BLaER1 treated with 17β-estradiol and CSF1 and Interleukin-3, amounts not matched to agents 10 nM and 100 nM (cell line): ENCODE measurements around the gene RPL27.
"Not testable (repeated sequence)": the region's sequence is repeated elsewhere in the genome, so short reads cannot be mapped to it uniquely, and the experiment has no call there.

ENCODE experiments used
- H3K27ac ChIP-seq, 11 experiments: shearing (Covaris generic); formaldehyde crosslinking; 2 replicates each; pipeline ENCODE4 v1.8.1; 2022
- H3K27me3 ChIP-seq, 11 experiments: shearing (Covaris generic); formaldehyde crosslinking; 2 replicates each; pipeline ENCODE4 v1.8.1; 2022
- H3K36me3 ChIP-seq, 11 experiments: shearing (Covaris generic); formaldehyde crosslinking; 2 replicates each; pipeline ENCODE4 v1.8.1; 2022
- H3K4me1 ChIP-seq, 10 experiments: shearing (Covaris generic); formaldehyde crosslinking; 2 replicates each; pipeline ENCODE4 v1.8.1; 2022
- H3K4me2 ChIP-seq, 11 experiments: shearing (Covaris generic); formaldehyde crosslinking; 2 replicates each; pipeline ENCODE4 v1.8.1; 2022
- H3K4me3 ChIP-seq, 10 experiments: shearing (Covaris generic); formaldehyde crosslinking; 2 replicates each; pipeline ENCODE4 v1.8.1; 2022
- H3K9ac ChIP-seq, 11 experiments: shearing (Covaris generic); formaldehyde crosslinking; 2 replicates each; pipeline ENCODE4 v1.8.1; 2022
- H3K9me3 ChIP-seq, 11 experiments: shearing (Covaris generic); formaldehyde crosslinking; replicated peaks in 1 of 11; 2 replicates each; pipeline ENCODE4 v1.8.1; 2022
- H4K20me1 ChIP-seq, 11 experiments: shearing (Covaris generic); formaldehyde crosslinking; 2 replicates each; pipeline ENCODE4 v1.8.1; 2022
- Cebpa-rat ChIP-seq, 11 experiments: shearing (Covaris generic); IDR thresholded peaks; 2 replicates each; pipeline ENCODE4 v1.8.1; 2022

The RPL27 gene

DNA sequence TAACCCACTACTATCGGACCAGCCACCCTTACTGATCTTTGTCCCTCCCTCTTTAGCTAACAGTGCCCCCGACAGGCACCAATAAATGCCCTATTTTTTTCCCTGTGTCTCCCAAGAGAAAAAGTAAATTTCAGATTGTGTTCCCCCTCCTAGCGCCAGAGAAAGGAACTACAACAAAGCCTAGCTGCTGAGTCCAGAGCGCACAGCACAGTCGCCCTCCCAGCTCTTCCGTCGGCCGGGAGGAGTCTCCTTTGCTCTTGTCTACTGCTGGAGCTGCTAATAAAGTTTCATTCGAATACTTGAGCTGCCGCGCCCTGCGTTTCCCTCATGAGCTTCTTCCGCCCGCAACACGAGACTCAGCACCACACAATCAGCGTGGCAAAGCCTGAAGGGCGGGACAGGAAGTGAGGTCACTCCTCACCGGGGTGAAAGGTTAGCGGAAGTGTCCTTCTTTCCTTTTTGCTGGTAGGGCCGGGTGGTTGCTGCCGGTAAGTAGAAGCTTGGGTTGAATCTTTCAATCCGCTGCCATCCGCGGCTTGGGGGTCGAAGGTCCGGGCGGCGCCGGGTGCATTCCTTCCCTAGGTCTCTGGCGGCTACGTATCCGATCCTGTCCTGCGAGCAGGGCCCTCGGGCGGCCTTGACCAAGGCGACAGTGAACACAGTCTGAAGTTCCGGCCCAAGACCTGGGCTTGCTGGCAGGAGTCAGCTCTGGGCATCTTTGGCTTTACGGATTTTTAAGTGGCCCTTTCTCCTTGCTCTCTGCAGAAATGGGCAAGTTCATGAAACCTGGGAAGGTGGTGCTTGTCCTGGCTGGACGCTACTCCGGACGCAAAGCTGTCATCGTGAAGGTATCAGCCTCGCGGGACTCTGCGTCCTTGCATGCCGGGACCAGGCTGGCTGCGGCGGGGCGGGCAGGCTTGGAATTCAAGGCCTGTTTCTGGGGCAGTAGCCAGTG lies at the start of gene RPL27:
Gene RPL27, plus strand, starts transcription at position 436 of the 955 bp plus-strand sequence. Its CDS starts 332 bp downstream, at position 768.
- H3K27ac ChIP-seq = peak within 1 kb of the TSS; percentile 89 to 97 (median 92)

DNA sequence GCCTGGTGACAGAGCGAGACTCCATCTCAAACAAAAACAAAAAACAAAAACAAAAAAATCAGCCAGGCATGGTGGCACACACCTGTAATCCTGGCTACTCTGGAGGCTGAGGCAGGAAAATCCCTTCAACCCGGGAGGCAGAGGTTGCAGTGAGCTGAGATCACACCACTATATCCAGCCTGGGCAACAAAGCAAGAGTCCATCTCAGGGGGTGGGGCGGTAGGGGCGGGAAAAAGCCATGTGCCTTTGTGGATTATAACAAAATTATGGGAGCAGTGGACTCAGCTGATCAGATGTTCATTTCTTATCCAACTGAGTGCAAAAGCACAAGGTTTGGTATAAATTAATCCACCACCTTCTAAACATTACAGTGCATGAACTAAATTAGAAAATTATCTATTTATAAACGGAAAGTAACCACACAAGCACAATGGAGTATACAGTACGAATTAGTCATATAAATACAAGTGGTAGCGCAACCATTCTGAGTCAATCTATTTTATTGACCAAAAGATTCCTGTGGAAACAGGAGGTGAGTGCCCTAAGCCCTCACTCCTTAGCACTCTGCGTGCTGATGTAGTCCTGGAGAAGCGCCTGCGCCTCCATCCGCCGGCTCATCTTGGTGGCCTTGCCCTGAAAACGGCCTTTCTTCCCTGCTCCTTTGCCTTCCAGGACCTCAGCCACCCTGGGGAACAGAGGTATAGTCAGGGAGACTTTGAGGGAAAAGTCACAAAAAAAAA lies 48.0 kb upstream of the RPL27 start:
- Histone ChIP-seq H4K20me1 (peaks cover 0 to 8% (median 0%) of the 10 kb centered on the region in 11 experiments; a peak in 3 of 22 replicates), H3K36me3 (peaks cover 71 to 86% (median 76%) of the 10 kb centered on the region in 11 experiments), H3K9me3 (no peaks in the 10 kb centered on the region), H3K27me3 (no peaks in the 10 kb centered on the region), H3K4me3 (no peak overlapping the region), H3K9ac (no peak overlapping the region), H3K27ac (no peak overlapping the region), H3K4me1 (no peaks in the 10 kb centered on the region), H3K4me2 (no peak overlapping the region)
- TF ChIP-seq Cebpa-rat (IDR thresholded peaks at IDR 0.05) = no peak

More for the DNA sequence above, at the start of gene RPL27:
- Histone ChIP-seq H3K4me2 (peak within 1 kb of the TSS; percentile 88 to 100 (median 96)), H4K20me1 (peaks cover 37 to 49% (median 45%) of the 10 kb centered on the region in 11 experiments; a peak in 21 of 22 replicates), H3K9ac (peak within 1 kb of the TSS; percentile 91 to 98 (median 95)), H3K27me3 (no peaks in the 10 kb centered on the region), H3K36me3 (peaks cover 57 to 68% (median 62%) of the 10 kb centered on the region in 11 experiments), H3K4me1 (peaks cover 24 to 46% (median 36%) of the 10 kb centered on the region in 10 experiments), H3K4me3 (peak within 1 kb of the TSS; percentile 76 to 92 (median 84)), H3K9me3 (no peaks in the 10 kb centered on the region)
- TF ChIP-seq Cebpa-rat (IDR thresholded peaks at IDR 0.05) = no peak

DNA sequence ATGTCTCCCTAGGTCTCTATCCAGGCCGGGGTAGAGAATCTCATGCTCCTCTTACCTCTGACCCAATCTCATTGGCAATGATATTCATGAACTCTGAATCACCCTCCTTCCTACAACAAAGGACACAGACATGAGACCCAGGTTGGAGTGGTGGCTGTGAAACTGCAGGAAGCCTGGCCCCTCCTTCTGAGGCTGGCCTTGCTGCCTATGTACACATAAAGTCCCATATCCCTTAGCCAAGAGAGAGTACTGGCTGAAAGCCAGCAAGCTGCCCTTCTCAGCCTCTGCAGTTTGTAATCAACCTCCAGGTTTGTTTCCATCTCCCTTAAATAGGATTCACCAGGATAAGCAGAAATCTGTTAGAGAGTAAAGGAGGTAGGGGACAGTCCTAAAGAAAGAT lies 44.5 kb upstream of the RPL27 start:
- H3K4me3 ChIP-seq = no peak overlapping the region

DNA sequence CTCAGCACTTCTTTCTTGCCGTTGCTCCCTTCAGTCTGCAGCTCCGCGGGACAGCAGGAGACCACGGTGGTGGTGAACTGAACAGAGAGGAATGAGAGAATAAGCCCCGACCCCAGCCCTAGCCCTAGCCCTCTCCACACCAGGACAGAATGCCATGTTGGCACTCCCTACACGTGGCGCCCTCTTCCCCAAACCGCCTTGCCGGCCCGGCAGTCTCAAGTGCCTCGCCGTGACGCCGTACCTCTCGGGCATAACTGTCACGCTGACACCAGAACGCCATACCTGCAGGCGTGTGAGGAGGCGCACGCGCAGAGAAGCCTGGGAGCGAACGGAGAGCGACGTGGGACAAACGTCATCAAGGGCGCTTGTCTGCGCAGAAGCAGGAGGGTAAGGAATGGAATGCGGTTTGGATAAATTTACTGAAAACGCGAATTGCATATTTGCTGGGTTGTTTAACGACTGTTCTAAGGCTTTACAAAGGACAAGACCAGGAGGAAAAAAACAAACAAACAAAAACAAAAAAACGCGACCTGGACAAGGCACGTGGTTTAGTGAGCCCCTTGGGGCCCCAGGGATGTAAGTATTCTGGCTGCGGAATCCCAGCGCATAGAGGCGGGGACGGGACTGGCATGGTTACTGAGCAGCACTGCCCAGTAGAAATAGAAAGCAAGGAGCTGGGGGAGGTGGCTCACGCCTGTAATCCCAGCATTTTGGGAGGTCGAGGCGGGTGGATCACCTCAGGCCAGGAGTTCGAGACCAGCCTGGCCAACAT lies 33.9 kb upstream of the RPL27 start, which contains the start of gene AARSD1:
Gene AARSD1, minus strand, starts transcription at position 294 of the 772 bp plus-strand sequence. Its CDS starts 14 bp downstream, at position 280.
- Histone ChIP-seq H3K27ac (peak within 1 kb of the TSS; percentile 63 to 85 (median 80)), H3K4me3 (peak within 1 kb of the TSS; percentile 68 to 88 (median 75)), H3K27me3 (no peaks in the 10 kb centered on the region), H3K4me1 (peaks cover 32 to 44% (median 35%) of the 10 kb centered on the region in 10 experiments), H3K9ac (peak within 1 kb of the TSS; percentile 75 to 87 (median 84)), H3K9me3 (no peaks in the 10 kb centered on the region), H4K20me1 (no peaks in the 10 kb centered on the region), H3K4me2 (peak within 1 kb of the TSS; percentile 76 to 90 (median 87)), H3K36me3 (peaks cover 29 to 39% (median 36%) of the 10 kb centered on the region in 11 experiments)
- no peak for TF ChIP-seq Cebpa-rat (IDR thresholded peaks at IDR 0.05)

More for the DNA sequence above, 44.5 kb upstream of the RPL27 start:
- H3K4me2 ChIP-seq = no peak overlapping the region
- H4K20me1 ChIP-seq = peaks cover 0 to 8% (median 0%) of the 10 kb centered on the region in 11 experiments; a peak in 4 of 22 replicates
- peaks cover 89 to 100% (median 97%) of the 10 kb centered on the region in 11 experiments for H3K36me3 ChIP-seq
- no peaks in the 10 kb centered on the region for H3K9me3 ChIP-seq
- no peaks in the 10 kb centered on the region for H3K4me1 ChIP-seq
- no peaks in the 10 kb centered on the region for H3K27me3 ChIP-seq
- H3K27ac ChIP-seq = no peak overlapping the region
- no peak for TF ChIP-seq Cebpa-rat (IDR thresholded peaks at IDR 0.05)
- H3K9ac ChIP-seq = no peak overlapping the region

DNA sequence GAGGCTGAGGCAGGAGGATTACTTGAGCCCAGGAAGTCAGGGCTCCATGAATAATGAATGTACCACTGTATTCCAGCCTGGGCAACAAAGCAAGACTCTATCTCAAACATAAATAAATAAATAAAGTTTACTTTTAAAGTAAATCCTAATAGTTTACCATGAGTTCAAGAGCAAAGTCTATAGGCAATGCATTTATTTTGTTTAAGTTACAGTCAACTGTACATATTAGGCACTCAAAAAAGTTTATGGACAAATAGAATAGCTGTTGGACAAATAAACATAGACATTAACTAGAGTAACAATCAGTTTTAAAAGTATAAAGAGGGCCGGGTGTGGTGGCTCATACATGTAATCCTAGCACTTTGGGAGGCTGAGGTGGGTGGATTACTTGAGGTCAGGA lies 30.3 kb upstream of the RPL27 start:
- Histone ChIP-seq H3K27ac (peak overlapping the region in 2 of 11 experiments; percentile 65 to 69; a peak in 3 of 22 replicates), H3K36me3 (peaks cover 0 to 3% (median under 1%) of the 10 kb centered on the region in 11 experiments; a peak in 9 of 22 replicates), H4K20me1 (no peaks in the 10 kb centered on the region), H3K4me1 (peaks cover 31 to 47% (median 38%) of the 10 kb centered on the region in 10 experiments), H3K9me3 (no peaks in the 10 kb centered on the region), H3K4me2 (peak overlapping the region in 8 of 11 experiments; percentile 3 to 46 (median 19); a peak in 5 of 22 replicates), H3K27me3 (no peaks in the 10 kb centered on the region), H3K4me3 (no peak overlapping the region), H3K9ac (0 out of 22 replicates have a peak overlapping the region, but pooled peaks of 1 of the 11 experiments have one; percentile 16)
- TF ChIP-seq Cebpa-rat (IDR thresholded peaks at IDR 0.05) = no peak

DNA sequence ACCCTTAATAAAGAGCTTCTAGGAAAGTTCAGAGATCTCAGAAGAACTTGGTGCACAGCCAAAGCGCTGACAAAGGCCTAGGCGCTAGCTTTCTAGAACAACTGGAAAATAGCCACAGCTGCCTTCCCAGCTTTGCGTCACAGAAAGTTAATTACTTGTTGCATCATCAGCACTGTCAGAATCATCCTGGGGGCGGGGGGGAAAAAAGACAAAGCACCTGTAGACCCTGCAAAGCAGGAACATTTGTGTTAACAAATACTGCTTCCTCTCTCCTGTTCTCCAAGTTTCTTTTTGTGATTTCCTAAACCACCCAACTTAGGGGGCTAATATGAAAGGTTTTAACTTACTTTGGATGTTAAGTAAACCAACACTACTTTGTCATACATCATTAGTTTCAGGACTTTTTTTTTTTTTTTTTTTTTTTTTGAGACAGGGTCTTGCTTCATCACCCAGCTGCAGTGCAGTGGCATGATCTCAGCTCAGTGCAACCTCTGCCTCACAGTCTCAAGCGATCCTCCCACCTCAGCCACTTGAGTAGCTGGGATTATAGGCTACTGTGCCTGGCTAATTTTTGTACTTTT lies 29.1 kb upstream of the RPL27 start:
- no peaks in the 10 kb centered on the region for H3K27me3 ChIP-seq
- H3K4me2 ChIP-seq = peak overlapping the region in 10 of 11 experiments; percentile 5 to 46 (median 20); a peak in 15 of 22 replicates
- TF ChIP-seq Cebpa-rat (IDR thresholded peaks at IDR 0.05) = peak in 3 of 11 experiments; percentile 43 to 71 (median 54); a peak in 3 of 22 replicates
- H3K9ac ChIP-seq = peak overlapping the region in 6 of 11 experiments; percentile 9 to 49 (median 23); a peak in 6 of 22 replicates
- no peaks in the 10 kb centered on the region for H3K9me3 ChIP-seq
- H3K4me3 ChIP-seq = no peak overlapping the region
- H4K20me1 ChIP-seq = no peaks in the 10 kb centered on the region
- H3K27ac ChIP-seq = peak overlapping the region in 8 of 11 experiments; percentile 2 to 70 (median 43); a peak in 12 of 22 replicates
- no peaks in the 10 kb centered on the region for H3K36me3 ChIP-seq
- peaks cover 23 to 36% (median 28%) of the 10 kb centered on the region in 10 experiments; a peak in 19 of 20 replicates for H3K4me1 ChIP-seq

DNA sequence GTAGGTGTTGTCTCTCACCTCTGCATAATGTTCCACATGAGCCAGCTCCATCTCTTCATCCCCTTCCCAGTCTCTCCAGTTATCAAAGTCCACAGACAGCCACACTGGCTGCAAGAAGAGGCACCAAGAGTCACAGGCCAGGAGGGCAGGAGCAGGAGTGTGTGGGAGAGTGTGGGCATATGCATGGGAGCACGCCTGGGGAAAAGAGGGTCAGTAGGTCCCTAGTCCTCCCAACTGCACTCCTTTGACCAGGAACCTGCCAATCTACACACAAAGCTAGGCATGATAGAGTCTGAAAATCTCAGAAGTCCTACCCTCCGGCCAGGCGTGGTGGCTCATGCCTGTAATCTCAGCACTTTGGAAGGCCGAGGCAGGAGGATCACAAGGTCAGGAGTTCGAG lies 26.6 kb upstream of the RPL27 start:
- TF ChIP-seq Cebpa-rat (IDR thresholded peaks at IDR 0.05) = no peak

DNA sequence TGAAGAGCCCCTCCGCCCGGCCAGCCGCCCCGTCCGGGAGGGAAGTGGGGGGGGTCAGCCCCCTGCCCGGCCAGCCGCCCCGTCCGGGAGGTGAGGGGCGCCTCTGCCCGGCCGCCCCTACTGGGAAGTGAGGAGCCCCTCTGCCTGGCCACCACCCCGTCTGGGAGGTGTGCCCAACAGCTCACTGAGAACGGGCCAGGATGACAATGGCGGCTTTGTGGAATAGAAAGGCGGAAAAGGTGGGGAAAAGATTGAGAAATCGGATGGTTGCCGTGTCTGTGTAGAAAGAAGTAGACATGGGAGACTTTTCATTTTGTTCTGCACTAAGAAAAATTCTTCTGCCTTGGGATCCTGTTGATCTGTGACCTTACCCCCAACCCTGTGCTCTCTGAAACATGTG lies 24.9 kb upstream of the RPL27 start:
- H3K4me1 ChIP-seq = peaks cover 20 to 43% (median 36%) of the 10 kb centered on the region in 10 experiments
- not testable (repeated sequence) for H3K9ac ChIP-seq, H3K9me3 ChIP-seq, H3K36me3 ChIP-seq, H3K4me2 ChIP-seq, H3K27ac ChIP-seq, H4K20me1 ChIP-seq, H3K27me3 ChIP-seq, H3K4me3 ChIP-seq

More for the DNA sequence above, 26.6 kb upstream of the RPL27 start:
- H3K27me3 ChIP-seq = no peaks in the 10 kb centered on the region
- H3K4me3 ChIP-seq = no peak overlapping the region
- H3K9ac ChIP-seq = no peak overlapping the region
- peaks cover 28 to 47% (median 40%) of the 10 kb centered on the region in 10 experiments for H3K4me1 ChIP-seq
- H3K9me3 ChIP-seq = no peaks in the 10 kb centered on the region
- H3K4me2 ChIP-seq = no peak overlapping the region
- H3K36me3 ChIP-seq = no peaks in the 10 kb centered on the region
- no peaks in the 10 kb centered on the region for H4K20me1 ChIP-seq
- H3K27ac ChIP-seq = no peak overlapping the region
